ENCODE measurements around the gene SNRPB2. TPM values are rescaled to one million over a fixed set of nuclear protein-coding genes. Genes with fewer than 3 reads are reported as not detected.

The SNRPB2 gene
- total RNA-seq, 6 donors from 2014 or later: 7.4 to 44.4 (median 32.4) TPM

- TF ChIP-seq POLR2AphosphoS5 (IDR thresholded peaks at IDR 0.05): no peak
- peak in 2 of 6 experiments; percentile 11 to 25 for TF ChIP-seq CTCF (IDR thresholded peaks at IDR 0.05)
- DNase-seq (no peak), ATAC-seq (ENCODE audit: low FRiP score in 2 of 2) (no peak)
- H3K4me1 ChIP-seq: no peaks in the 10 kb centered on the region
- H3K27me3 ChIP-seq: no peaks in the 10 kb centered on the region
- 74 to 75% methylated on average over 3 of the region's 3 CpGs for WGBS, 2 donors
- H3K4me3 ChIP-seq: no peak overlapping the region
- no peaks in the 10 kb centered on the region for H3K36me3 ChIP-seq
- no peak overlapping the region for H3K27ac ChIP-seq
- H3K9me3 ChIP-seq: no peaks in the 10 kb centered on the region
These were observed 28.5 kb upstream of the SNRPB2 start for GRCh38 chr20:16701296-16701695.

- no peak for DNase-seq
- no peak for ATAC-seq (ENCODE audit: low FRiP score in 2 of 2)
- H3K27me3 ChIP-seq: no peaks in the 10 kb centered on the region
- H3K27ac ChIP-seq: no peak overlapping the region
- TF ChIP-seq POLR2AphosphoS5 (IDR thresholded peaks at IDR 0.05): no peak
- TF ChIP-seq POLR2A (IDR thresholded peaks at IDR 0.05): no peak
- no peak for TF ChIP-seq CTCF (IDR thresholded peaks at IDR 0.05)
- TF ChIP-seq EP300 (IDR thresholded peaks at IDR 0.05): no peak
- no peak overlapping the region for H3K4me3 ChIP-seq
- H3K36me3 ChIP-seq: no peaks in the 10 kb centered on the region
- WGBS, 2 donors: 82 to 86% methylated on average over 4 of the region's 4 CpGs
- H3K9me3 ChIP-seq: no peaks in the 10 kb centered on the region
- H3K4me1 ChIP-seq: no peaks in the 10 kb centered on the region
These were observed 26.3 kb upstream of the SNRPB2 start for GRCh38 chr20:16703570-16703969.

DNA sequence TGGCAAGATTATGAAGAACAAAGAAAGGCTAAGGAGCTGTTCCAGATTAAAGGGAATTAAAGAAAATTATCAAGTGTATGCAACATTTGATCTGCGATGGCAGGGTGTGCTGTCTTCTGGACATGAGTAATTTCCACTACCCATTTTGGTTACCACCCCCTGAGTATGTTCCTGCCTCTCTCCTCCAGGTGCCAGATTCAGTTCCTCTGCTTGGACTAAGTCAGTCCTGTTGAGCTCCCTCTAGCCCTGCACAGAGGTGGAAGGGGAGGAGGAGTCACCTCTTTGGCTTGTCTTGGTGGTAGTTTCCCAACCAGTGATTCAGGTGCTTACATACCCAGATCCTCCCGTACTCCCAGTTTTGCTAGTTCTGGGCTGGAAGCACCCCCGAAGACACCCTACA, 22.2 kb upstream of the SNRPB2 start:
- no peaks in the 10 kb centered on the region for H3K36me3 ChIP-seq
- no peak for DNase-seq
- ATAC-seq (ENCODE audit: low FRiP score in 2 of 2): no peak
- no peak overlapping the region for H3K4me3 ChIP-seq
- TF ChIP-seq POLR2AphosphoS5 (IDR thresholded peaks at IDR 0.05): no peak
- TF ChIP-seq CTCF (IDR thresholded peaks at IDR 0.05): no peak
- no peak for TF ChIP-seq EP300 (IDR thresholded peaks at IDR 0.05)
- TF ChIP-seq POLR2A (IDR thresholded peaks at IDR 0.05): no peak
- no peak overlapping the region for H3K27ac ChIP-seq
- no peaks in the 10 kb centered on the region for H3K27me3 ChIP-seq
- no peaks in the 10 kb centered on the region for H3K4me1 ChIP-seq
- no peaks in the 10 kb centered on the region for H3K9me3 ChIP-seq
- WGBS, 2 donors: 81 to 89% methylated on average over 3 of the region's 3 CpGs

GRCh38 chr20:16708602-16709001, 21.2 kb upstream of the SNRPB2 start:
- no peaks in the 10 kb centered on the region for H3K9me3 ChIP-seq
- ATAC-seq (ENCODE audit: low FRiP score in 2 of 2) (no peak), DNase-seq (no peak)
- no peak overlapping the region for H3K4me3 ChIP-seq
- H3K36me3 ChIP-seq: no peaks in the 10 kb centered on the region
- no peak for TF ChIP-seq POLR2A (IDR thresholded peaks at IDR 0.05)
- no peak for TF ChIP-seq POLR2AphosphoS5 (IDR thresholded peaks at IDR 0.05)
- TF ChIP-seq EP300 (IDR thresholded peaks at IDR 0.05): no peak
- TF ChIP-seq CTCF (IDR thresholded peaks at IDR 0.05): no peak
- no peaks in the 10 kb centered on the region for H3K27me3 ChIP-seq
- no peak overlapping the region for H3K27ac ChIP-seq
- H3K4me1 ChIP-seq: no peaks in the 10 kb centered on the region

DNA sequence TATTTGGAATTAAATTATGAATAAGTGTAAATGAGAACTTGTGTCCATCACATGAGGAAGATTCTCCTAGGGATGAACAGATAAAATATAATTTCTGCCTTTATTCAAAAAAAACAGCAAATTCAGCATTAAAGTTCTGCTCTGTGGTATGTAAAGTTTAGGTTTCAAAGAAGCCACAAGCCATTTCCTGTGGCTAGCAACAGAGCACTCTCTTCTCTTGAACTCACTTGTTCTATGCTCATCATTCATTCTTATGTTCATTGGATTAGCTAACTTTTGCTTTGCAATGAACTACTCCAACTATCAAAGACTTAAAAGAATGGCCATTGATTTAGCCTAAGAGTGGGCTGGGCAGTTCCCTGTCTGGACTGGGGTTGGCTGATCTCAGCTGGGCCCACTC, 20.8 kb upstream of the SNRPB2 start:
- DNase-seq (no peak), ATAC-seq (ENCODE audit: low FRiP score in 2 of 2) (no peak)
- Histone ChIP-seq H3K27me3 (no peaks in the 10 kb centered on the region), H3K27ac (no peak overlapping the region), H3K4me3 (no peak overlapping the region), H3K9me3 (no peaks in the 10 kb centered on the region), H3K4me1 (no peaks in the 10 kb centered on the region), H3K36me3 (no peaks in the 10 kb centered on the region)
- TF ChIP-seq EP300 (IDR thresholded peaks at IDR 0.05): no peak
- TF ChIP-seq CTCF (IDR thresholded peaks at IDR 0.05): no peak
- TF ChIP-seq POLR2A (IDR thresholded peaks at IDR 0.05): no peak
- TF ChIP-seq POLR2AphosphoS5 (IDR thresholded peaks at IDR 0.05): no peak

Measured in upper lobe of left lung (tissue), 6 donors.